NCI-H2107 (cell line): ENCODE data around the gene KRT3.

ENCODE experiments used
- DNase-seq: peaks from one replicate; lab custom pipeline; 2025; lab: John Stamatoyannopoulos, UW

KRT3 gene

DNA sequence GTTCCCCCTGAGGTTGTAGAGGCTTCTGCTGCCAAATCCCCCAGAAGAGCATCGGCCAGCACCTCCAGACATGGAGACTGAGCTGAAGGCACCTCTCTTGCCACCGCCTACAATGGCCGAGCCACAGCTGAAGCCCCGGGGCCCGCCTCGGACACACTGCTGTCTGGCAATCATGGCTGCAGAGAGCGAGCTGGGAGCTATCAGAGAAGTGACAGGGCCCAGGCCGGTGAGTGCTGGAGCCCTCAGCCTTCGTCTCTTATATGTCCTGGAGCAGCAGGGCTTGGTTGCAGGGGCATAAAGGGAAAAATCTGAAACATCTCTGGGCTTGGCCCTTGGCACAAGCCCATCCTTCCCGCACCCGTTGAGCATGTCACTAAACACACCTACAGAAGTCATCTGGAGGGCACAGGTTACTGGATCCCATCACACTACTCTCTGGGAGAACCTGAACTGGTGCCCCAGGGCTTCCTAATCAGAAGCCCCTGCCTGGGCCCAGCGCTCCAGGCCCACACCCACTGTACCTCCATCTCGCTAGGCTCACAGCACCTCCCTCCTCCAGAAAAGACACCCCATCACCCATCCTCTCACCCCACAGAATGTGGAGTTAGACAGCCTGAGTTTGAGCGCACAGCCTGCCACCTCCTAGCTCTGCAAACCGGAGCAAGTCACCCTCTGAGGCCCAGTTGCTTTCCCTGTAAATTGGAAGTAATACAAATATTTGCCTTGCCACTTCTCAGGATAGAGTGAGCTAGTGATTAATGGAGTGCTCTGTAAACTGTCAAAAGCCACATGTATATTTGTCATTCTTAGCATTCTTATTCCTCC, 18.2 kb upstream of the KRT3 start, which contains the start of gene KRT4:
KRT4 (minus strand) TSS at position 232 of the 825 bp plus-strand sequence; CDS start at position 174, 58 bp downstream.
- DNase-seq: no peak

DNA sequence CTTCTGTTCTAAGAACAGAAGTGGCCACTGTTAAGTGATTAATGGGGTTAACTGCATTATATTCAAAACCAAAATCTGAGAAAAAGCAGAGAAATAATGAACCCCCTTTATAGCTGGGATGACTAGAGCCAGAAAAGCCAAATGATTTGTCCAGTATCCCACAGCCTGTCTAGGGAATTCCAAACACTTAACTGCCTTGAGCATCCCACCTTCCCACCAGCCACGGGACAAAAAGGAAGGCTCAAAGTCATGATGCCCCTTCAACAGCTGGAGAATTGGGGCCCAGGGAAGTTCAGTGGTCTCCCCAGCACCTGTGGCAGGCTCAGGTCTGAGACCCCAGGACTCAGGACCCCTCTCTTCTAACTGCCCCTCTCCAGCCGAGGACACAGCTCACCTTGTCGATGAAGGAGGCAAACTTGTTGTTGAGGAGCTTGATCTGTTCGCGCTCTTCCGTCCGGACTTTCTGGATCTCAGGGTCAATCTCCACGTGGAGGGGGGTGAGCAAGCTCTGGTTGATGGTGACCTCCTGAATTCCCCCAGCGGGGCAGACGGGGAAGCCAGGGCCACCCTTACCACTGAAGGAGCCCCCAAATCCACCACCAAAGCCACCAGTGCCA, 17.4 kb upstream of the KRT3 start:
- no peak for DNase-seq

DNA sequence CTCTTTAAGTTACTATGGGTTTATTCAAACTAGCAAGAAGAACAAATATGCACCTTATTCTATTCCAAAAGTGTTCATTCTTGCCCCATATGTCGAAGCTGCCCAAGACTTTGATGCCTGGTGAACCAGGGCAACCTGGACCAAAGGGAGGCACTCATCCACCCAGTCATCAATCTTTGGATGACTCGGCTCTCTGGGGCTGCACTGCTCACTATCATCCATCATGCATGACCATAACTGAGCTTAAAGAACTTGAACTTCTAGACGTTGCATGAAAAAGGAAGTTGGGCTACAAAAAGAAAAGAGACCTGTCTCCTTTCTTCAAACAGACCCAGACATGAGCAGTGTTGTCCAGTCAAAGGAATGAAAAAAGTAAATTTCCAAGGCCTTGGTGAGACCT, 16.8 kb upstream of the KRT3 start:
- DNase-seq: no peak

DNA sequence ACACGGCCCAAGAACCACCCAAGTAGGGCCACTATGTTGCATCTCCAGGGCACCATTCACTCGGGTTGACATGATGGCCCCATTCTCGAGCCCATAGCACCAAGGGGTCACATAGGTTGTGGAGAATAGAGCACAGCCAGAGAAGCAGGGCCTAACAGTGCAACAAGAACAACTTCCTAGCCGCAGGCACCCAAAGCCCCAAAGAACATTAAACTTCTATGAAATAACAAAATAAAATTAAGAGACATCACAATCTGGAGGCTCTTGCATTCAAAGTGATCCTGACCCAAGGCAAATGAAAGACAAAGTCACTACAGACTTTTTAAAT, 16.1 kb upstream of the KRT3 start:
- DNase-seq: no peak

DNA sequence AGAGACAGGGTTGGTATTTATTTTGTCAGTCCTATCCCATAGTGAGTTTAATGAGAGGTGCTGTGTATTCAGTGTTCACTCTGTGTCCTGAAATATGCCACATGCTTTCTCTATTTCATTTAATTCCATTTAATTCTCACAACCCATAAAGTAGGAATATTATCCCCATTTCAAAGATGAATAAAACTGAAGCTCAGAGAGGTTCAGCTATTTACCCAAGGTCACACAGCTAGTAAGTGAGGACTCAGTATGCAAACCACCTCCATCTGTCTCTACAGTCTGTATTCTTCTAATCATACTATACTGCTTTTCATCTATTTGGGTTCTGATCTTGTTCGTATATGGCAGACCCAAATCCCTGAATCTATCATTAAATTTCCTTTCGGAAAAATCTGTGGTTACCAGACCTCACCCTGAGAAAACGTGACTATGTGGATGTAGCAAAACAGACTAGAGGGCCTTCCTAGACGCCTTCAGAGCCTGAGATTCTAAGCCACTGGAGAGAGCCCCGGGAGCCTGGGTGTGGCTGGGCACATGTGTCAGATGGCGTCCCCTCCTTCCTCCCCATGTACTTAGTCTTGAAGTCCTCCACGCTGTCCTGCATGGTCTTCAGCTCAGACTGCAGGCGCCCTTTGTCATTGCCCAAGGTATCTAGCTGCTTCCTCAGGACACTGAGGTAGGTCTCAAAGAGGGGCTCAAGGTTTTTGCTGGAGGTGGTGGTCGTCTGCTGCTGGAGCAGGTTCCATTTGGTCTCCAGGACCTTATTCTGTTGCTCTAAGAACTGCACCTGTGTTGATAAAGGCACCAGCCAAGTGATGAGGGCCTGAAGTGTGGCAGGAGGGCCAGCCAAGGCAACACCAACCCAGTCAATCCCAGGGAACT, 15.5 kb upstream of the KRT3 start:
- no peak for DNase-seq

DNA sequence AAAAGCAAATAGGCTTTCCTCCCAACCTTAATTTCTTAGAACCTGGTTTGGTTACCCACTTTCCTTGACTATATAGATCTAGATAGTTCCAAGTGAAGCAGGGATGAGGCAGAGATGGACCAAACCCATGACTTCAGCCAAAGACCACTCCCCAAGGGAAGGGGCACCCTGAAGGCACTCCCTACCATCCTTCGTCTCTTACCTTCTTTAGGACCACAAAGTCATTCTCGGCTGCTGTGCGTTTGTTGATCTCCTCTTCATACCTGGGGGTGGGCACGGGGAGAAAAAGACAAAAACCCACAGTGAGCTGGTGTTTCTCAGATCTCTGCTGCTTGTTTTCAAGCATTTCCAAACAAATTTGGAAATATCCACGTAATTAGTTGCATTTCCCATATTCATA, 14.6 kb upstream of the KRT3 start:
- DNase-seq: no peak

DNA sequence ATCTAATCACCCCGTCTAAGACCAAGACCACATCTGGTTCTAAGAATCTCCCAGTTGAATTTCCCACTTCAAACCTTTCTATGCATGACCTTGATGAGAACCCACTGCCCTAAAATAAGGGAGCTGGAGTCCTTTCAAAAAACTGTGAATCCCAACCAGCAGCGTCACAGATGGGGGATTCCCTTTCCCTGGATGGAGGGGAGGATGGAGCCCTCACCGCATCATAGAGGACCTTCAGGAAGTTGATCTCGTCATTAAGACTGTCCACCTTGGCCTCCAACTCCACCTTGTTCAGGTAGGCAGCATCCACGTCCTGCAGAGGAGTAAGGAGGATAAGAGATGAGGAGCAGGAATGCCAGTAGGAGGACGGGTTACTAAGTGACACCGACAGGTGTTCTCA, 13.2 kb upstream of the KRT3 start:
- DNase-seq: no peak

DNA sequence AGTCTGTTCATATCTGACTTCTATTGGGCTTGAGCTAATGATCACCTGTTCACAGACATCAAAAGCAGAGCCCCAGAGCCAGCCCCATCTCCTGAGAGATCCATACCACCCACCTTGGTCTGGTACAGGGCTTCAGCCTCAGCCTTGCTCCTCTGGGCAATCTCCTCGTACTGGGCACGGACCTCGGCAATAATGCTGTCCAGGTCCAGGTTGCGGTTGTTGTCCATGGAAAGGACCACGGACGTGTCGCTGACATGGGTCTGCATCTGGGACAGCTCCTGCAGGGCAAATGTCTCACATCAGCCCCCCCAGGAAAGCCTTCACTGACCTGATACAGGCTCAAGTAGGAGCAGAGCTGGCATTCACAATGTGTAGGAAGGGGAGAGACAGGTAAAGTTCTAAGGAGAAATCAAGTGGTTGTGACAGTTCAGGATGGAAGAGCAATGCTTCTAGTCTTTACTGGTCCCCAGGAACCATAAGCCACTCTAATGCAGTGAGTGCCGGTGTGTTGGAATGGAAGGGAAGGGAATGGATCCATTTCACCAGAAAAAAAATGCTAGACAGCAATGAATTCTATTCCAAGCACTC, 12.8 kb upstream of the KRT3 start:
- no peak for DNase-seq

DNA sequence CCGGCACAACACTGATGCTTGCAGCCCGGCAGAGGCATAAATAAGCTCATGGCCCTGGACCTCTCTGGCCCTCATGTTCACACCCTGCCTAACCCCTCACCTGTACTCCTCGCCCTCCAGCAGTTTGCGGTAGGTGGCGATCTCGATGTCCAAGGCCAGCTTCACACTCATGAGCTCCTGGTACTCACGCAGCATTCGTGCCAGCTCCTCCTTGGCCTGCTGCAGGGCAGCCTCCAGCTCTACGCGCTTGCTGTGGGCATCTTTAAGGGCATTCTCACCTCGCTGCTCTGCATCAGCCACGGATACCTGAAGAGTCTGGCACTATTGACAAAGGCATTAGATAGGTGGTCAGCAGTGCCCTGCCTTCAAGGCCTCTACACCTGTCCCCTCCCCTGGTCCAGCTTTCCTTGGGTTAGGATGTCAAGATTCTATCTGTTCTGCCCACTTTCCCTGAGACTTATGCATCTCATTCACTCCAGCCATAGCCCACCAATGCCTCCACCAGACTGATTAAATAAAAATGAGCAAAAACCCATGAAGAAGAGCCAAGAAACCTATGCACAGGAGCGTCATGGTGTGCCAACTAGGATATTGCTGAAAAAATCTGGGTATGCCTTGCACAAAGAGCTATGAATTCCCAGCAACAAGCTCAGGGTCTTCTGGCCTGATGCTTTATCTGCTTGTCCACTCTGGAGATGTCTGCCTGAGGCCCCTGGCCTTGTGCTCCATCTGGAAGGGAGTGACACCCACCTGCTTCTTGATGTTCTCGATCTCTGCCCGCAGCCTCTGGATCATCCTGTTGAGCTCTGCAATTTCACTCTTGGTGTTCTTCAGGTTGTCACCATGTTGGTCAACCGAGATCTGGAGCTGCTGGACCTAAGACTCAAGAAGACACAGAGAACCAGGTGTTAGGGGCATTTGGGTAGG, 11.9 kb upstream of the KRT3 start:
- no peak for DNase-seq

DNA sequence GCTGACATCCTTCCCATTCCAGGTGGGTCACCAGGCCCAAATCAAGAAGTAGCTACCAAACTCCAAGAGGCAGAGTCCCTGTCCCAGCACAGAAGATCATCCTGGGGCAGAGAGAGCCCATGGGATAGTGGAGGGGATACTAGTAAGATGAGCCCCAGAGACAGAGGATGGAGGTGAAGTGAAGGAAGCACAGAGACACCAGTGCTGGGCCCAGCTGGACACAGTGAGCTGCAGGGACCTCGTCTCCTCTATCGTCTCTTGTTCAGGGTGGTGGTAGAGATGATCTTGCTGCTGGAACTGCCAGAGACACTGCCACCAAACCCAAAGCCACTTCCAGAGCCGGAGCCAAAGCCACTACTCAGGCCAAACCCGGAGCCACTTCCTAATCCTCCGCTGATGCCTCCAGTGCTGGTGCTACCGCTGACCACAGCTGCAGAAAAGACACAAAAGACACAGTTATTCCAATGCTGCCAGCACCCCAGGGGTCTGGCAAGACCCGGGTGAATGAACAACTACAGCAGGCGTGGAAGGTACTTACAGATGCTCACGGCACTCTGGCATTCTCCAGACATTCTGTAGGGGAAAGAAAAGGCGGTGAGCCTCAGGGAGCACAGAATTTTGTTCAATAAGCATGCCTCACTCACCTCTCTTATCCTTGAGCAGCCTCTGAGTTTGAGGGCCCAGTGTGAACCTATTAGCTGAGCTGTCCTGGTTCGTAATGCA, 11.1 kb upstream of the KRT3 start:
- DNase-seq: no peak

DNA sequence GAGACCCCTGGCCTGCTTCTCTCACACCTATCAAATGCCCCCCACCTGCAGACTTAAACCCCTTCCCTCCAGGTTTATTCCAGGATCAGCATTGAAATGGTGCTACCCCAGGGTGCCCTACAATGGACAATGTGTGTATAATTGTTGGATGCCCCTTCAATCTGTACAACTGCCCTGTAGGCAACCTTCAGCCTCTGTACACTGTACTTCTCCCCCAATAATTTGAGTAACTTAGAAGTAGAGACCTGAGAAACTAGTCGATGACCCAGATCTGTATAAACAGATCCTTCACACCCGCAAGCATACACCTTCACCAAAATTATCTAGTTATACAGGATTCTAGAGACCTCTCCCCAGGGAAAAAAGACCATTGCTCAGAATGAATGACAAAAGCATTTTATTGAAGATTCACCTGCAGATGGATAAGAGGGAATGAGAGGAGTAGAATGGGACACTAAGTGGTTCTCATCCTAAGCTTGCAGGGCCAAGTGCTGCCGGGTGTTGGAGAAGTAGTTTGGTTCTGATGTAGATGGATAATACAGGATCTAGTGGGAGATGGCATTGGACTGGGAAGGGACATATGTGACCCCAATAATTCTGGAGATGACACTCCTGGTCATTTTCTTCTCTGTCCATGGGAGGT, 10.4 kb upstream of the KRT3 start:
- no peak for DNase-seq

DNA sequence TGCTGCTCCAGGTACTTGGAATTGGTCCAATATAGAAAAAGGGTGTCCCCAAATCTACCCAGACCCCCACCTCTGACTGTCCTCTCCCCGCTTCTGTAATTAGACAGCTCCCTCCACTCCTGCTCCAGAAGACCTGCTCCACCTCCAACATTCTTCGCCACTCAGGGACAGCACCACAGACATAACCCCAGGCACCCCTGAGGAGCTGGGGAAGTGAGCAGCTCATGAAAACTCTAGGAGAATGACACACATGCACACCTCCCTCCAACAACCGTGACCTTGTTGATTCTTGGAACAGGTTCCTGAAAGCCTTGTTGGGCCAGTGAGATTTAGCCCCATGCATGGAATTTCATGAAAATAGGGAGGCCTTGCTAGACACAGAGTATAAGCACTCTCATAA, 9.8 kb upstream of the KRT3 start:
- DNase-seq: no peak

DNA sequence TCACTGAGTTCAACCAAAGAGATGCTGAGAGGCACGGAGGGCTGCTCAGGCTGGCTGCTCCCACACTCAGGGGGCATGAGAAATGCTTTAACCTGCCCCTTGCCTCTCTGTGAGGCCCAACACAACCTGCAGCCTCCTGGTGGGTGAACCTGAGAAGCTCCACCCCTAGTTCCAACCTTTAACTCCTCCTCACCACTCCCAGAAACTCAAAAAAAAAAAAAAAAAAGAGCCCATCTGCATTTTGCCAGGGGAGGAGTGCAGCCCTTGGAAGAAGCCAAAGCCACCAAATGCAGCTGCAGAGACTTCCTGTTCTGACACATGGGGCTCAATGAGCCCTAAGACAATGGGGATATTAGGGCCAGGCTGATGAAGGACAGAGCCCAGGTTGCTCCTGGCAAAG, 9.1 kb upstream of the KRT3 start:
- DNase-seq: no peak

DNA sequence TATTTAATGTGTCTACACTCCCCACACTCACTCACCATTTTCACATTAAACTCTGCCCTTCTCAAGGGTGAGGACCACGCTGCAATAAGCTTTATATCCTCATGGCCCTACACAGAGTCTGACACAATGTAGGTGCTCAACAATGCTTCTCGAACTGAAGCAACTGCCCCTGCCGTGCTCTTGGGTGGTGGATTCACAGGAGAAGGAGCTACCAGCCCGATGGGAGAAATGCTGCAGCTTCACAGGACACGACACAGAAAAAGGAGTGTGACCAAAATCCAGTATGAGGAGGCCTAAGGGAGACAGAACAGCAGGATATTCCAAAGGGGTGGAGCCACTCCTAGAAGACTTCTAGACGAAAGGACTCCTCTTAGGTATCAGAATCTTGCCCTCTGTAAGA, 6.5 kb upstream of the KRT3 start:
- no peak for DNase-seq

DNA sequence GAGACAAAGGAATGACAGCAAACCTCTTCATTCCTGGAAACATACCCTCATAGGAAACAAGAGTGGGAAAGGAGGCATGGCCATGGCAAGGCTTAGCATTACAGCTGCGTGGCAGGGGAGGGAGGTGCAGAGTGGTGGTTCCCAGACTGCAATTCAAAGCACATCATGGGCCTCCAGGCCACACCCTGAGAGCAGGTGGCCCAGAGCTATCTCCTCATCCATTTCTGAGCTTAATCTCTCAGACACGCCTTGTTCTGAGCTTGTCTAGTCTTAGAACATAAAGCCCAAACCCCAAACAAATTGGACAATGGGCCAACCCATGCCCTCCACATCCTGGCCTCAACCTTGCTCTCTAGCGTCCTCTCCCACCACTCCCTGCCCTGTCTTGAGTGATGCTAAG, 5.9 kb upstream of the KRT3 start:
- no peak for DNase-seq

DNA sequence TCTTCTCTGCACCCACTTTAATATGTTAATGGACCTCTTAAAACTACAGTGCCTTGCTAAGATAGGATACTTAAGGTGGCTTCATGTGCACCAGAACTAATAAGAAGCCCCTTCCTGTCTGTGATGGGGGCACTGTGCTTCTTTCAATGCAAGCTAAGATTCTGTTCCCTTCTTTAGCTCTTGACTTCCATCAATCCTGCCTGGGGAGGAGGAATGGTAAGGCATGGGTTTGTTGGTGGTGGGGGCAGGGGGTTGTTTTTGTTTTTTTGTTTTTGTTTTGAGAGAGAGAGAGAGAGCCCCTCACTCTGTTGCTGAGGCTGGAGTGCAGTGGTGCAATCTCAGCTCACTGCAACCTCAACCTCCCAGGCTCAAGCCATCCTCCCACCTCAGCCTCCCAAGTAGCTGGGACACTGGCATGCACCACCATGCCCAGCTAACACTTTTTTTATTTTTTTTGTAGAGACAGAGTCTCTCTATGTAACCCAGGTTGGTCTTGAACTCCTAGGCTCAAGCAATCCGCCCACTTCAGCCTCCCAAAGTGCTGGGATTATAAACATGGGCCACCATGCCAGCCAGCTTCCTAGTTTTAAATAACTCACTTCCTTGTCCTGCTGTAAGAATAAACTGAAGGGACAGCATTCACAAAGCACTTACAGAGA, 4.5 kb upstream of the KRT3 start:
- no peak for DNase-seq

DNA sequence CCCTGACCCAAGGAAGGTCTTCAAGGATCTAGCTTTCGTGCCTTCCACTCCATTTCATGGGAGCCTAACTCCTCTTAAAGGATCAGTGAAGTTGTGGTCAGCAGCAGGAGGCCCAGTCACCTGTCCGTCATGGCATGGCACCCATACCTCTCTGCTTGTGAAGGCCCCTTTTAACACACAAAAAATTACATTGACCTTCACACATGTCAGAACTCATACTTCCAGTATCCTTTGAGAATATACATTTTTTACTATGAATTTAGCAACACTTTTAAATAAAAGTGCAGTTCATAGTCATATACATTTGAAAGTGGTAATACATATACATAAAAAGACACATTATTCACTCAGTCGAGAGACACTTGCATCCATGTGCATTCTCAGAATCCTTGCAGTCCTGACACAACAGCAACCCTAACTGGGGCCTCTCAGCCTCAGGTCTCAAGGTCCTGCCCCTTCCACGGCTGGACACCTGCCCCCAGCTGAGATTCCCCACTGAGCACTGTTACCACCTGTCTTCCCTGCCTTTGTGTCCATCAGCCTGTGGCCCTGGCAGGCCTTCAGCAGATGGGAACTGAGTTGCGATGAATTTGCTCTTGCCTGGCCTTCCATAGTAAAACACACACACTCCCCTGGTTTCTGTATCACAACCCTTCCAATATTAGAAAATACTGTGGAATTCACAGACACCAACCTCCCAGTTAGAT, 3.7 kb upstream of the KRT3 start:
- DNase-seq: no peak

DNA sequence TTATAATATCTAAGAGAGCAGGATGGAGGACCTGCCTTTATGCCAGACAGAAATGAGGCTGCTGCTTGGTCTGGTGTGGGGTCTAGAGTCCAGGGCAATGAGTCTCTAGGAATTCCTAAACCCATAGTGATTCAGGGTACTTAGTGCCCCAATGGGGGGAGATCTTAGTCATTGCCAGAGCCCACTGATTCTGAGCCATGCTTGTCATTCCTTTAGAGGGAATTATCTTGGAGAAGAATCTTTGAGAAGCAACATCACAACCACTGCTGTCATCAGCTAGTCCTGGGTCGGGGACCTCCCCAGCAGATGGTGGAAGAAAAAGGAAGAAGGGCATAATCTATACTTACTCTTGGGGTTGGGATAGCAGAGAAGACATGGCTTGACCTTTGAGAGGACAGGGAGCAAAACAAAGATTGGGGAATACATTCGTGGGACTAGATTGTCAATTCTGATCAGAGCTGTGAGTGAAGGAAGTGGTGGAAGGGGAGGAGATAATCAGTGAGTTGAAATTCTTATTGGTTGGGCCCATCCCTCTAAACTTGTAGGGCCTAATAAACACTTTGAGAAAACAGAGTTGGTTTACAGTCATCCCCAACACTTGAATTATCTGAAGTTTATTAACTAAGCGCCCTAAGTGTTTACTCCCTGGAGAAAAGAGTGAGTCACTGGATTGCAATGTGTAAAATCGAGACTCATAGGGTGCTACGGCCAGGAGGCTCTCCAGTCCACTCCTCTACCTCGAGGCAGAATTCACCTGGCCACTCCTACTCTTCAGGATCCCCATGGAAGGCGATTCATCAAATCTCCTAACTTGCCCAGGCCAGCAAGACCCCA, 3.0 kb upstream of the KRT3 start:
- DNase-seq: no peak
